Endometrial microvascular endothelial cells (primary cell): Measurements from ENCODE around the gene VCL. TPM values are rescaled to one million over a fixed set of nuclear protein-coding genes. Genes with fewer than 3 reads are reported as not detected.

Experiments used
- in situ Hi-C: cut with HindIII; loops from 2 replicates; pipeline ENCODE4 v1.10.0; 2017; ENCODE audit warnings: low sequenced_read_pairs, low pct_unique_long_range_greater_than_20kb; ENCODE audit errors: inconsistent ontology term
- total RNA-seq: library from RNA; depleted of rRNA; stranded (reverse); fragments of >200 nt; gene quantifications from one replicate; pipeline ENCODE4 v1.2.3, GENCODE V29; 2015; ENCODE audit errors: inconsistent ontology term

VCL gene
- total RNA-seq, 1 donor from 2014 or later, result 198 TPM

- in situ Hi-C loops, result loop anchor here (5.0 kb wide), 1 partner anchor 43 kb away; no protein-coding TSS in a partner anchor
Observed at GRCh38 chr10:73969224-73969841, 28.6 kb upstream of the VCL start.

GRCh38 chr10:73970845-73971244 is 27.1 kb upstream of the VCL start:
- in situ Hi-C loops, result no loop called here

GRCh38 chr10:73971636-73972354 is 26.1 kb upstream of the VCL start:
- in situ Hi-C loops, result no loop called here

- in situ Hi-C loops, result no loop called here
Observed at GRCh38 chr10:73973427-73973826, 24.5 kb upstream of the VCL start.

GRCh38 chr10:73974309-73974946 is 23.5 kb upstream of the VCL start:
- in situ Hi-C loops, result no loop called here

- in situ Hi-C loops, result no loop called here
Observed at GRCh38 chr10:73975388-73975787, 22.5 kb upstream of the VCL start.

GRCh38 chr10:73979141-73979808 is 18.6 kb upstream of the VCL start:
- in situ Hi-C loops, result no loop called here

GRCh38 chr10:73979809-73980433 is 18.0 kb upstream of the VCL start:
- in situ Hi-C loops, result no loop called here

- in situ Hi-C loops, result no loop called here
Observed at GRCh38 chr10:73981812-73982211, 16.1 kb upstream of the VCL start.

- in situ Hi-C loops, result no loop called here
Observed at GRCh38 chr10:73983096-73984047, 14.5 kb upstream of the VCL start.

GRCh38 chr10:73989594-73990150 is 8.2 kb upstream of the VCL start:
- in situ Hi-C loops, result no loop called here

GRCh38 chr10:73991203-73991883 is 6.6 kb upstream of the VCL start:
- in situ Hi-C loops, result no loop called here

- in situ Hi-C loops, result no loop called here
Observed at GRCh38 chr10:73991884-73992245, 6.1 kb upstream of the VCL start.

- in situ Hi-C loops, result no loop called here
Observed at GRCh38 chr10:73992899-73993788, 4.8 kb upstream of the VCL start.

GRCh38 chr10:73995035-73995358 is 2.9 kb upstream of the VCL start:
- in situ Hi-C loops, result no loop called here

- in situ Hi-C loops, result no loop called here
Observed at GRCh38 chr10:73997461-73997786, 492 bp upstream of the VCL start.

- in situ Hi-C loops, result no loop called here
Observed at GRCh38 chr10:73998623-73998928, 660 bp downstream of the VCL start.
